ENCODE measurements around the gene PCSK5.
A peak's percentile ranks its signal among the peaks of the same experiment; 100 is the strongest.
"Not testable (repeated sequence)": the region's sequence is repeated elsewhere in the genome, so short reads cannot be mapped to it uniquely, and the experiment has no call there.

Gene PCSK5

GRCh38 chr9:76352026-76352620, 461.6 kb downstream of the PCSK5 start:
- intact Hi-C loops (cut with DNase I) = no loop called here
- DNase-seq = no peak

DNA sequence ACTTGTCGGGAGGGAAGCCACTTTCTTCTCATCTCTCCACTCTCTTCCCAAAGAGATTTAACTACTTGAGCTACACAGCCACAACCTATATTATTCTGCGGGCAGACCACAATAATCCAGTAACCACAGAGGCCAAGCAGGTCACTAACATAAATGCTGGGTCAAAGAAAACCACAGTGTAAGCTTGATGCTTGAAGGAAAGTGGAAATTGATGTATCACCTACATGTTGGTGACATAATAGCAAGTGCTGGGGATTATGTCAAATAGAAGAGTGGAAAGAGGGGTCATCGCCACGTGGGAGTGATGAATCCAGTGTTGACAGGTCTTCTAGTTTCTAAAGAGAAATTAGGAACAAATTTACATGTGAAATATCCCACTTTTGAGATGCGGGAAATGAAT, 462.8 kb downstream of the PCSK5 start:
- intact Hi-C loops (cut with DNase I) = no loop called here
- DNase-seq = no peak

GRCh38 chr9:76354221-76354620, 463.7 kb downstream of the PCSK5 start:
- DNase-seq = no peak
- intact Hi-C loops (cut with DNase I) = no loop called here

DNA sequence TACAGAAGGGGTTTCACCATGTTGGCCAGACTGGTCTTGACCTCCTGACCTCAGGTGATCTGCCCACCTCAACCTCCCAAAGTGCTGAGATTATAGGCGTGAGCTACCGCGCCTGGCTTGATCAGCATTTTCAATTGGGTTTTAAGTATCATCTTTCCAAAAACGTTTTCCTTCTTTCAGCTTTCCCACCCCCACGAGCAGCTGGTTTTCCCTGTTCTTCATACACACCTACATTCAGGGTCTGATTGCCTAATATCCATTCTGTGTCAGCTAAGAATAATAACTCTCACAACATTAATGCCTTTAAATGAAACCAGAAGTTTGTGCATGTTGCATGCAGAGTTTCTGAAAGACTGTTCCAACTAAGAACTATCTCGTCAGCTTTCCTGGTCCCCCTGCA, 465.4 kb downstream of the PCSK5 start:
- intact Hi-C loops (cut with DNase I) = no loop called here

DNA sequence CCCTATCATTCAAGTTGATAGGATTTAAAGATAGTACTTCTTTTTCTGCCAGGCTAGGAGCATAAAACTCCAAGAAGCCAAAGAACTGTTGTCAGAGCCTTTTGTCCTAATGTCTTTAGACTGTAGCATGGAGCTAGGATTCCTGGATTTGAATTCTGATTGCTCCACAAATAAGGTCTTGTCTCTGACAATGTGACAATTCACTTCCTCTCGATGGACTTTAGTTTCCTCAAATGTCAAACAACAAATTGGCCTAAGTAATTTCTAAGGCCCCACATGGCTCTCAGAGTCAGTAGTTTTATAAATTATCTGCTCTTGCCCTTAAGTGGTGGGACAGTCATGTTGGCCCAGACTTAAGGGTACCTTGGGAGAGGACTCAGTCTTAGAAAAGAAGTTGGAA, 467.1 kb downstream of the PCSK5 start:
- DNase-seq = no peak
- intact Hi-C loops (cut with DNase I) = no loop called here

More for the DNA sequence above, 465.4 kb downstream of the PCSK5 start:
- peak in 34 of 42 donors; percentile 6 to 78 (median 41) for DNase-seq

- intact Hi-C loops (cut with DNase I) = no loop called here
- DNase-seq = no peak
These were observed 468.3 kb downstream of the PCSK5 start for GRCh38 chr9:76358628-76359280.

GRCh38 chr9:76359365-76359764, 468.9 kb downstream of the PCSK5 start:
- intact Hi-C loops (cut with DNase I) = no loop called here

GRCh38 chr9:76359766-76360165, 469.3 kb downstream of the PCSK5 start:
- no peak for DNase-seq

More at GRCh38 chr9:76359365-76359764, 468.9 kb downstream of the PCSK5 start:
- DNase-seq = no peak

DNA sequence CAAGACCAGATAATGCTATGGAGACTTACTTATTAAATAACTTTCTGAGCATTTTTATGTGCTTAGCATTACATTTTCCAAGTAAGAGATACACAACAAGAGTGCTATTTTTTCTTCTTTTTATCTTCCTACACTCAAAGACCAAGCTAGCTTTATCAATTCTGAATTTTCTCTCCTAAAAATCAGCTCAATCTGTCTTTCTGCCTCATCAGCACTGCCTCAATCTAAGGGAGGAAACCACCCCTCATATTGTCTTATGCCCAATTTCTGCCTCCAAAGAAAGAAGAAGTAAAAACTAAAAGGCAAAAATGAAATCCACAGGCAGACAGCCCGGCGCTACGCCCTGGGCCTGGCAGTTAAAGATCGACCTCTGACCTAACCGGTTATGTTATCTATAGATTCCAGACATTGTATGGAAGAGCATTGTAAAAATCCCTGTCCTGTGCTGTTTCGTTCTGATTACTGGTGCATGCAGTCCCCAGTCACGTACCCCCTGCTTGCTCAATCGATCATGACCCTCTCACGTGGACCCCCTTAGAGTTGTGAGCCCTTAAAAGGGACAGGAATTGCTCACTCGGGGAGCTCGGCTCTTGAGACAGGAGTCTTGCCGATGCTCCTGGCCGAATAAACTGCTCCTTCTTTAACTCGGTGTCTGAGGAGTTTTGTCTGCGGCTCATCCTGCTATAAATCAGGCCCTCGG, 472.0 kb downstream of the PCSK5 start:
- intact Hi-C loops (cut with DNase I); DNase-seq: not testable (repeated sequence)

More at GRCh38 chr9:76359766-76360165, 469.3 kb downstream of the PCSK5 start:
- intact Hi-C loops (cut with DNase I) = no loop called here

- intact Hi-C loops (cut with DNase I) = no loop called here
- no peak for DNase-seq
These were observed 472.5 kb downstream of the PCSK5 start for GRCh38 chr9:76363032-76363395.

GRCh38 chr9:76365028-76365427, 474.6 kb downstream of the PCSK5 start:
- DNase-seq = no peak
- intact Hi-C loops (cut with DNase I) = no loop called here

DNA sequence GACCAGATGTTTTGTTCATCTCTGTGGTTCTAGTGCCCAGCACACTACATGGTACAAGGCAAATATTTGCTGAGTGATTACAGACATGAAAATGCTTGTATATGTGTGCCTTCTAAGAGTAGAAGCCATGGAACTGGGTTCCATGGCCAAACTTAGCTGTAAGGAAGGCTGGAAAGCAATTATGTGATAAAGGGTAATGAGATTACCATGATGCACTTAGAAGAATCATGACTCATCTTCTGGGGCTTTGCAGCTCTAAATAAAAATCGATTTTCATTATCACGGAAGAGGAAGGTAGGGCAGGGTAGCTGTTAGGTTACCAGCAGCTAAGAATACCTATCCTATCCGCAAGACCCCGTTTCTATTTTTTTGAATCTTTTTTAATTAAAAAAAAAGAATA, 475.8 kb downstream of the PCSK5 start:
- DNase-seq = no peak
- intact Hi-C loops (cut with DNase I) = no loop called here

DNA sequence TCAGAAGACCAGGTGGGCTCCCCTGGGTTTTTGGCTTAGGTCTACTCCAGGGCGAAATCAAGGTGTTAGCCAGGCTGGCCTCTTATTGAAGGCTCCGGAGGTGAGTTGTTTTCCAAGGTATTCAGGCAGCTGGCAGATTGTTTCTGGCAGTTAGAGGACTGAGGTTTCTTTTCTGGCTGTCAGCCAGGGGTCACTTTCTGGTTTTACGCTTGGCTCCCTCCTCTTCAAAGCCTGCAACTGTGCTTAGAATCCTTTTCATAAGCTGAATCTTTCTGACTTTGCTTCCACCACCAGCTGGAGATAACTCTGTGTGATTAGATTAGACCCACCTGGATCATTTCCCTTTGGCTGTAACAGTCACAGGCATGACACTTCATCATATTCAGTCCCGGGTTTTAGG, 479.1 kb downstream of the PCSK5 start:
- no peak for DNase-seq
- intact Hi-C loops (cut with DNase I) = no loop called here

DNA sequence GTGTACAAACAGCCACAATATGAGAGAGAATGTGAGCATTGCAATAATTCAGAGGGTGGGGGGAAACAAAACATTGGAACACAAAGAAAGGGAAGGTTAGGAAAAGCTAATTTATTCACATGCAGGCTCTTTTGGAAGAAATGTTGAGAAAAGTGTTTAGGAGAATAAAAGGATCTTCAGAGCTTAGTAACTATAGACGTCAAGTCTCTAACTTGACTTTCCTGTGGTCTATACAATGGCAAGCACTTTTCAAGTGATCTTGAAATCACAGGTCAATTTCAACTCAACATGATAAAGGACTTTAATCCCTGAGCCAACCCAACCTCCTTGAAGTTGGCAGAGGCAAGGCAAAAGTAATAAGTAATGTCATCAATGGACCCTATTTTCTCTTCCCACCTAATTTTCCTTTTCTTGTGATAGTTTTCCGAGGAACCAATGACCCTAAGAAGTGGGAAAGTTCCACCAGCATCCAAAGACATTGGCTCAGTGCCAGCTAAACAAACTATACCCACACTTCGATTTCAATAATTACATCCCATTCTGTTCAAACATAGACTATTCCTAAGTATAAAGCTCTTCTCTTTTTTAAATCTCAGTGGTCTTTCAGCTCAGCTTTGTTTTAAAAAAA, 480.0 kb downstream of the PCSK5 start:
- intact Hi-C loops (cut with DNase I) = no loop called here

DNA sequence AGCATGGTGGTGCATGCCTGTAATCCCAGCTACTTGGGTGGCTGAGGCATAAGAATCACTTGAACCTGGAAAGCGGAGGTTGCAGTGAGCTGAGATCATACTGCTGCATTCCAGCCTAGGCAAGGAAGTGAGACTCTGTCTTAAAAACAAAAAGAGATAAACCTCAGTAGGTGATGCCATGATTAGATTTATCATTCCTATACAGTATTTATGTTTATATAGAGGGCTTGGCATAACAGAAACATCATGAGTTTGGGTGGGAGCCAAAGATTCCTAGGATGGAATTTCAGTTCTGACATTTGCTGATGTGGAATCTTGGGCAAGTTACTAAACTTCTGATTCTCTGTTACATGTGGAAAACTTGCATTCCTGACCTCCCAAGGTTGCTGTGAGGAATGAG, 481.4 kb downstream of the PCSK5 start:
- intact Hi-C loops (cut with DNase I) = no loop called here

More for the DNA sequence above, 480.0 kb downstream of the PCSK5 start:
- DNase-seq = no peak

GRCh38 chr9:76372336-76372735, 481.9 kb downstream of the PCSK5 start:
- intact Hi-C loops (cut with DNase I) = no loop called here
- no peak for DNase-seq

More for the DNA sequence above, 481.4 kb downstream of the PCSK5 start:
- DNase-seq = peak in 7 of 42 donors; percentile 11 to 62 (median 33)

- DNase-seq = no peak
- intact Hi-C loops (cut with DNase I) = no loop called here
These were observed 482.8 kb downstream of the PCSK5 start for GRCh38 chr9:76373173-76373783.

DNA sequence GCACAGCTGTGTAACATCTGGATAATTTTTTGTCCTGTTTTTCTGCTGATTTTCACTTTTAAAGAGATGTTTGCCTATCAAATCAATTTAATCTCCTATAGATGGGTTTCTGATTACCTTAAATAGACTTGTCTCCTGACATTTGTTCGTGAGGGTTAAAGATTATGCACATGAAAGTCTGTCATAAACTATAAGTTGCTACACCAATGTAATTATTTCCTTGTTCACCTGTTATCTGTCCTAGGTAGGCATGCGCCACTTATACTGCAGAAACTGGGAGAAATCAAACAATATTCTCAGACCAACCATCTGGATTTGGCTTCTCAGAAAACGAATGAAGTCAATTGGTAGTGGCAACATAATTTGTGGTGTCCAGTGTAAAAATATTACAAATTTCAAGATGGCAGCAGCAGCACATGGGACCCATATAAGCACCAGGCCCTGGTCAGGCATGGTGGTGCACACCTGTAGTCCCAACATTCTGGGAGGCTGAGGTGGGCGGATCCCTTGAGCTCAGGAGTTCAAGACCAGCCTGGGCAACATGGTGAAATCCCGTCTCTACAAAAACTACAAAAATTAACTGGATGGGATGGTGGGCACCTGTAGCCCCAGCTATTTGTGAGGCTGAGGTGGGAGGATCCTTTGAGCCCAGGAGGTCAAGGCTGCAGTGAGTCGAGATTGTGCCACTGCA, 483.5 kb downstream of the PCSK5 start:
- intact Hi-C loops (cut with DNase I) = no loop called here

More for the DNA sequence above, 483.5 kb downstream of the PCSK5 start:
- no peak for DNase-seq

Data from head of caudate nucleus (tissue), 42 donors.